OCI-LY7 (cell line): ENCODE measurements around the gene DRC7. TPM values are rescaled to one million over a fixed set of nuclear protein-coding genes. Genes with fewer than 3 reads are reported as not detected.
A peak's percentile ranks its signal among the peaks of the same experiment; 100 is the strongest.

Experiments used
- BruUV-seq: library from RNA; stranded (reverse); fragments of 400-500 nt; replicated peaks from 2 replicates; lab custom pipeline; 2021; lab: Mats Ljungman, UMichigan
- CTCF ChIA-PET: fragments of 300-600 bp; sonication (Branson Sonifier 250); formaldehyde crosslinking; loops from one replicate; lab custom pipeline; 2022; ENCODE audit warnings: antibody characterized with exemption; ENCODE audit not compliant: unreplicated experiment; lab: Charles Lee
- POLR2A ChIA-PET: fragments of 300-600 bp; sonication (Branson Sonifier 250); formaldehyde crosslinking; loops from one replicate; lab custom pipeline; 2022; ENCODE audit warnings: antibody characterized with exemption; lab: Charles Lee
- DNase-seq: peaks from one replicate; pipeline ENCODE4 v3.0.0-alpha.2; 2015; ENCODE audit warnings: low spot score
- H2AFZ ChIP-seq: fragments of 200-600 bp; sonication (generic), shearing (Covaris generic); 2 replicates; pipeline ENCODE4 v1.6.1; 2014; ENCODE audit warnings: mild to moderate bottlenecking, antibody characterized with exemption, low read length, moderate library complexity
- H3K27ac ChIP-seq: fragments of 200-600 bp; sonication (generic); 2 replicates; pipeline ENCODE4 v1.5.1; 2014; ENCODE audit warnings: mixed run types, low read depth, mild to moderate bottlenecking, moderate library complexity, low read length, inconsistent platforms; ENCODE audit not compliant: poor library complexity, severe bottlenecking
- H3K36me3 ChIP-seq: fragments of 200-600 bp; sonication (generic); 2 replicates; pipeline ENCODE4 v1.6.1; 2014; ENCODE audit warnings: mild to moderate bottlenecking, antibody characterized with exemption, low read length, moderate library complexity, mixed read lengths; ENCODE audit not compliant: insufficient read depth
- H3K4me1 ChIP-seq: fragments of 200-600 bp; sonication (generic); 2 replicates; pipeline ENCODE4 v1.5.1; 2014; ENCODE audit warnings: mild to moderate bottlenecking, low read length; ENCODE audit not compliant: insufficient read depth, poor library complexity, severe bottlenecking
- H3K4me2 ChIP-seq: fragments of 200-600 bp; sonication (generic); 2 replicates; pipeline ENCODE4 v1.6.1; 2014; ENCODE audit warnings: mild to moderate bottlenecking, low read length
- H3K4me3 ChIP-seq: fragments of 200-600 bp; sonication (generic); 2 replicates; pipeline ENCODE4 v1.5.1; 2014; ENCODE audit warnings: mild to moderate bottlenecking, low read depth, low read length; ENCODE audit not compliant: poor library complexity, severe bottlenecking
- H3K79me2 ChIP-seq: fragments of 200-600 bp; sonication (generic); 2 replicates; pipeline ENCODE4 v1.6.1; 2016; ENCODE audit warnings: low read depth, mild to moderate bottlenecking, low read length, moderate library complexity, mixed read lengths; ENCODE audit not compliant: insufficient read depth
- H3K9me2 ChIP-seq: fragments of 200-600 bp; sonication (generic); 2 replicates; pipeline ENCODE4 v1.6.1; 2016; ENCODE audit warnings: mild to moderate bottlenecking, low read length, mixed read lengths; ENCODE audit not compliant: insufficient read depth
- H3K9me3 ChIP-seq: fragments of 200-600 bp; sonication (generic); 2 replicates; pipeline ENCODE4 v1.6.1; 2014; ENCODE audit warnings: mild to moderate bottlenecking, mixed run types, low read length, mixed read lengths
- H4K20me1 ChIP-seq: fragments of 200-600 bp; sonication (generic); 2 replicates; pipeline ENCODE4 v1.6.1; 2014; ENCODE audit warnings: mild to moderate bottlenecking, antibody characterized with exemption, low read length, moderate library complexity, mixed read lengths; ENCODE audit not compliant: insufficient read depth
- EZH2phosphoT487 ChIP-seq: fragments of 200-600 bp; sonication (generic); IDR thresholded peaks from 2 replicates; pipeline ENCODE4 v1.6.1; 2018; ENCODE audit warnings: low read depth, borderline replicate concordance, mild to moderate bottlenecking, mixed run types, antibody characterized with exemption, low read length, moderate library complexity, mixed read lengths
- intact Hi-C: fragments of 100-400 bp; cut with micrococcal nuclease; formaldehyde crosslinking; loops from one replicate; pipeline ENCODE4 v1.10.0; 2022; ENCODE audit not compliant: unreplicated experiment
- total RNA-seq, 2 experiments: library from RNA; depleted of rRNA in 1 of 2; stranded (reverse); fragments of >200 nt in 1 of 2; shearing (Covaris generic) in 1 of 2; gene quantifications; 2 replicates each; pipeline ENCODE4 v1.2.3, GENCODE V29; 2014 to 2022
- TF ChIP-seq, protein P1 (sequence below): fragments of 200-600 bp; sonication (generic); conservative IDR thresholded peaks from 2 replicates; pipeline ENCODE4 v1.5.1; 2014; ENCODE audit warnings: mild to moderate bottlenecking, antibody characterized with exemption, low read length, moderate library complexity, mixed read lengths

DRC7 gene
- total RNA-seq, 2 experiments from 2014 or later, result 0.44 to 0.46 TPM

DNA sequence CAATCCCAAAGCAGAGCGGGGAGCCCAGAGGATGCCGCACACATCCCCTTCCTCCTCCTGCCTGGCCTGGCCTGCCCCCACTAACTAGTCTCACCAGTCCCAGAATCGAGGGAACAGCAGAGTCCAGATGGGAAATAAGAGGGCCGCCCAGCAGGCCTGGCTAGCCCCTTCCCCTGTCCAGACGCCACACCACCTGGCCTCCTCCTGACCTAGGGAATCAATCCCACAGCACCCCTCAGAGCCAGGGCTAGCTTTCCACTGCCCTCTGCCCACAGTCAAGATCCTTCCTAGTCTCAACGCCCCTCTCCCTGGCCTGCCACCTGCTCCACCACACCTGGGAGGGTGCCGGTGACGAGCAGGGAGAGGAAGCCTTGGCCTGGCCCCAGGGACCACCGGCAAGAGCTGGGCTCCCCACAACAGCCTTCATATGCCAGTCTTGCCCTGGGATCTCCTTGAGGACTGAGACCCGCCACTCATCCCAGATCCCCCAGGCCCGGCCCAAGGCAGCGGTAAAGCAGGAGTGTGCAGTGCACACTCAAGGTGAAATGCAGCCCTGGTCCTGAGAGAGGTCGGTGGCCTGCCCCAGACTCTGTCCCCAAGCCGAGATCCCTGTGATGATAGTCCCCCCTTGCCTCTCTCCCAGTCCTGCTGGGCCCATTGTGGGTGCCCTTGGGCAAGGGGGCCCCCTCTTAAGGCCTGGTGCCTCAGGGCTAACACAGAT, 68.8 kb downstream of the DRC7 start:
- no TSS peak for BruUV-seq
- Histone ChIP-seq H4K20me1 (no peaks in the 10 kb centered on the region), H3K36me3 (no peaks in the 10 kb centered on the region), H3K27ac (no peak overlapping the region), H3K79me2 (no peaks in the 10 kb centered on the region), H2AFZ (no peak overlapping the region), H3K9me2 (no peaks in the 10 kb centered on the region), H3K9me3 (no peaks in the 10 kb centered on the region), H3K4me1 (no peaks in the 10 kb centered on the region), H3K4me3 (no peak overlapping the region), H3K4me2 (no peak overlapping the region)
- CTCF ChIA-PET, result no interaction called here
- POLR2A ChIA-PET, result no interaction called here
- TF ChIP-seq, protein P1, sequence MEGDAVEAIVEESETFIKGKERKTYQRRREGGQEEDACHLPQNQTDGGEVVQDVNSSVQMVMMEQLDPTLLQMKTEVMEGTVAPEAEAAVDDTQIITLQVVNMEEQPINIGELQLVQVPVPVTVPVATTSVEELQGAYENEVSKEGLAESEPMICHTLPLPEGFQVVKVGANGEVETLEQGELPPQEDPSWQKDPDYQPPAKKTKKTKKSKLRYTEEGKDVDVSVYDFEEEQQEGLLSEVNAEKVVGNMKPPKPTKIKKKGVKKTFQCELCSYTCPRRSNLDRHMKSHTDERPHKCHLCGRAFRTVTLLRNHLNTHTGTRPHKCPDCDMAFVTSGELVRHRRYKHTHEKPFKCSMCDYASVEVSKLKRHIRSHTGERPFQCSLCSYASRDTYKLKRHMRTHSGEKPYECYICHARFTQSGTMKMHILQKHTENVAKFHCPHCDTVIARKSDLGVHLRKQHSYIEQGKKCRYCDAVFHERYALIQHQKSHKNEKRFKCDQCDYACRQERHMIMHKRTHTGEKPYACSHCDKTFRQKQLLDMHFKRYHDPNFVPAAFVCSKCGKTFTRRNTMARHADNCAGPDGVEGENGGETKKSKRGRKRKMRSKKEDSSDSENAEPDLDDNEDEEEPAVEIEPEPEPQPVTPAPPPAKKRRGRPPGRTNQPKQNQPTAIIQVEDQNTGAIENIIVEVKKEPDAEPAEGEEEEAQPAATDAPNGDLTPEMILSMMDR, result no peak
- no peak for TF ChIP-seq EZH2phosphoT487
- DNase-seq, result no peak
- intact Hi-C loops, result no loop called here

DNA sequence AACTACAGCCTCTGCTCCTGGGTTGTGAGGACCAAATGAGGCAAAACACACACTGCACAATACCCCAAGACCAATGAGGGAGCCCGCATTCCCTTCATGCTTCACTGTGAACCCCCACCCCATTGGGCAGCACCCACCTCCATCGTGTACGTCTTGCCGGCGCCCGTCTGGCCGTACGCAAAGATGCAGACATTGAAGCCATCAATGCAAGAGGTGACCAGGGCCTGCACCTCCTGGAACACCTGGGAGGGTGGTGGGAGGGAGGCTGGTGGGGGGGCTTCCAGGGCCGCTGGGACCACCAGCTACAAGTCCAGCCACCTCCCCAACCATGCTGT, 69.4 kb downstream of the DRC7 start:
- ChIA-PET POLR2A (no interaction called here), CTCF (no interaction called here)
- intact Hi-C loops, result no loop called here
- Histone ChIP-seq H3K9me3 (no peaks in the 10 kb centered on the region), H3K9me2 (no peaks in the 10 kb centered on the region), H3K36me3 (no peaks in the 10 kb centered on the region), H3K27ac (no peak overlapping the region), H3K79me2 (no peaks in the 10 kb centered on the region), H2AFZ (no peak overlapping the region), H3K4me2 (no peak overlapping the region), H3K4me3 (no peak overlapping the region), H4K20me1 (no peaks in the 10 kb centered on the region), H3K4me1 (no peaks in the 10 kb centered on the region)
- no TSS peak for BruUV-seq
- DNase-seq, result no peak
- no peak for TF ChIP-seq EZH2phosphoT487
- TF ChIP-seq, protein P1, result no peak

DNA sequence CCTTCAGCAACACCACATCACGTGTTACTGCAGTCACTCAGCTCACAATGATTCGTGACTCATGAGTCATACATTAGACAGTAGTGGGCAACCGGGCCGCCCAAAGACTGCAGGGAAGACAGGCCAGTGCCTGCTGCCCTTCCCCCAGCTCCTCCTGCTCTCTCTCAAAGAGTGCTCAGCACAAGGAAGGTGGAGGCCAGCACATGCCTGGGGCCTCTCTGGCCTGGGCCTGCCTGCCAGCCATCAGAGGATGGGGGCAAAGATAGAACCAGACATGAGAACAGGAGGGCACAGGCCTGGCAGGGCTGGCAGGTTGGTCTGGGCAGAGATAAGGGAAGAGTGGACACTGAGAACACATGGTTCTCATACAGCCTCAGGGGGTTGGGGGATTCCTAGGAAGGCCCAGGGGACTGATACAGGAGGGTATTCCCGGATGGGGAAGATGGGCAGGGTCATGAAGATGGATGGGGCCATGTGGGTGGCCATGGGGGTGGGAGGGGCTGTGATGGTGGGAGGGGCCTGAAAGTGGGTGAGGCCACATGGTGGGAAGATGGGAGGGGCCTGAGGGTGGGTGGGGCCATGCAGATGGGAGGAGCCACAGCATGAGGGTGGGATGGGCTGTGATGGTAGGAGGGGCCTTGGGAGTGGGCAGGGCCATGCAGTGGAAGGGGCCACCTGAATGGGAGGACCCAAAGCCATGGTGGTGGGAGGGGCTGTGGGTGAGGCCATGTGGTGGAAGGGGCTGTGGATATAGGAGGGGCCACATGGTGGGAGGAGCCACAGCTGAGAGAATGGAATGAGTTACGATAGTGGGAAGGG, 69.9 kb downstream of the DRC7 start:
- H3K4me2 ChIP-seq, result no peak overlapping the region
- no peaks in the 10 kb centered on the region for H4K20me1 ChIP-seq
- no peaks in the 10 kb centered on the region for H3K36me3 ChIP-seq
- no peaks in the 10 kb centered on the region for H3K9me3 ChIP-seq
- no peaks in the 10 kb centered on the region for H3K9me2 ChIP-seq
- TF ChIP-seq, protein P1, result no peak
- no peak for TF ChIP-seq EZH2phosphoT487
- H3K79me2 ChIP-seq, result no peaks in the 10 kb centered on the region
- peak; percentile 79 for DNase-seq
- H3K4me3 ChIP-seq, result no peak overlapping the region
- no TSS peak for BruUV-seq
- H2AFZ ChIP-seq, result peak overlapping the region; percentile 37; the same call in 1 of the 2 replicates
- no peaks in the 10 kb centered on the region for H3K4me1 ChIP-seq
- CTCF ChIA-PET, result no interaction called here
- POLR2A ChIA-PET, result no interaction called here
- intact Hi-C loops, result no loop called here
- H3K27ac ChIP-seq, result no peak overlapping the region
